HepG2 (cell line): ENCODE measurements around the gene PLD2. TPM values are rescaled to one million over a fixed set of nuclear protein-coding genes. Genes with fewer than 3 reads are reported as not detected.

Source experiments
- ERF ChIP-seq: IDR thresholded peaks from 2 replicates; pipeline ENCODE4 v1.6.1; 2018; ENCODE audit warnings: missing biosample characterization, missing genetic modification reagents
- GATAD2A ChIP-seq: IDR thresholded peaks from 2 replicates; pipeline ENCODE4 v1.6.1; 2016
- GTF2F1 ChIP-seq: fragments of 150-350 bp; IDR thresholded peaks from 2 replicates; pipeline ENCODE4 v1.6.1; 2014; ENCODE audit warnings: low read length
- MLLT10 ChIP-seq: sonication (generic); formaldehyde crosslinking; IDR thresholded peaks from 2 replicates; pipeline ENCODE4 v1.4.0; 2020; ENCODE audit warnings: missing genetic modification reagents
- MYPOP ChIP-seq: sonication (generic); formaldehyde crosslinking; IDR thresholded peaks from 2 replicates; pipeline ENCODE4 v1.8.1; 2023; ENCODE audit warnings: mild to moderate bottlenecking, moderate library complexity, missing genetic modification reagents
- NR2F1 ChIP-seq, 2 experiments: fragments of 450-650 bp in 1 of 2; formaldehyde crosslinking in 1 of 2; IDR thresholded peaks; 2 replicates each; pipeline versions ENCODE4 v1.5.0 to v1.6.1; 2016 to 2020; ENCODE audit warnings: mild to moderate bottlenecking in 1 of 2, missing compliant biosample characterization in 1 of 2, missing genetic modification reagents in 1 of 2, moderate library complexity in 1 of 2
- PAXIP1 ChIP-seq: sonication (generic); formaldehyde crosslinking; conservative IDR thresholded peaks from 2 replicates; pipeline ENCODE4 v1.4.0; 2020; ENCODE audit warnings: mild to moderate bottlenecking, missing genetic modification reagents, moderate library complexity
- PHF20 ChIP-seq: sonication (generic); formaldehyde crosslinking; IDR thresholded peaks from 2 replicates; pipeline ENCODE4 v1.5.0; 2020; ENCODE audit warnings: mild to moderate bottlenecking, missing genetic modification reagents
- RARA ChIP-seq: IDR thresholded peaks from 2 replicates; pipeline ENCODE4 v1.6.1; 2016; ENCODE audit warnings: missing genetic modification reagents, missing compliant biosample characterization
- ZNF687 ChIP-seq: sonication (generic); formaldehyde crosslinking; IDR thresholded peaks from 2 replicates; pipeline ENCODE4 v1.5.1; 2020; ENCODE audit warnings: mild to moderate bottlenecking, missing genetic modification reagents, moderate library complexity
- polyA plus RNA-seq, 8 experiments: library from polyadenylated mRNA; depleted of rRNA in 3 of 8; stranded (reverse) in 7 of 8; unstranded in 1 of 8; fragments of >200 nt; fragmentation: Illumina TruSeq in 4 of 8; extraction: Trizol in 4 of 8; gene quantifications; 2 replicates each; pipeline versions ENCODE4 v1.2.1 to v1.2.3, GENCODE V29; 2011 to 2016; ENCODE audit warnings: low read depth in 4 of 8, missing spikeins in 1 of 8, mixed read lengths in 1 of 8; ENCODE audit not compliant: insufficient read depth in 1 of 8
- total RNA-seq, 5 experiments: library from RNA; depleted of rRNA; stranded (reverse); fragments of >200 nt; fragmentation: Illumina TruSeq; extraction: Trizol; gene quantifications; 2 replicates each; pipeline ENCODE4 v1.2.3, GENCODE V29; 2016; ENCODE audit warnings: low read depth in 1 of 5
- TF ChIP-seq, protein P1 (sequence below): sonication (generic); formaldehyde crosslinking; IDR thresholded peaks from 2 replicates; pipeline ENCODE4 v1.4.0; 2020; ENCODE audit warnings: missing genetic modification reagents
- TF ChIP-seq, protein P2 (sequence below): sonication (generic); formaldehyde crosslinking; IDR thresholded peaks from 2 replicates; pipeline ENCODE4 v1.9.0; 2022; ENCODE audit warnings: missing genetic modification reagents, mild to moderate bottlenecking, borderline replicate concordance

PLD2 gene
- total and polyA plus RNA-seq, 2 of the 13 experiments (the other 11 are each of a cell fraction or from before 2014, with no cell fraction given): 13.4 to 29.7 TPM

GRCh38 chr17:4846635-4847390 lies 39.9 kb downstream of the PLD2 start (continued):
- TF ChIP-seq, protein P1, sequence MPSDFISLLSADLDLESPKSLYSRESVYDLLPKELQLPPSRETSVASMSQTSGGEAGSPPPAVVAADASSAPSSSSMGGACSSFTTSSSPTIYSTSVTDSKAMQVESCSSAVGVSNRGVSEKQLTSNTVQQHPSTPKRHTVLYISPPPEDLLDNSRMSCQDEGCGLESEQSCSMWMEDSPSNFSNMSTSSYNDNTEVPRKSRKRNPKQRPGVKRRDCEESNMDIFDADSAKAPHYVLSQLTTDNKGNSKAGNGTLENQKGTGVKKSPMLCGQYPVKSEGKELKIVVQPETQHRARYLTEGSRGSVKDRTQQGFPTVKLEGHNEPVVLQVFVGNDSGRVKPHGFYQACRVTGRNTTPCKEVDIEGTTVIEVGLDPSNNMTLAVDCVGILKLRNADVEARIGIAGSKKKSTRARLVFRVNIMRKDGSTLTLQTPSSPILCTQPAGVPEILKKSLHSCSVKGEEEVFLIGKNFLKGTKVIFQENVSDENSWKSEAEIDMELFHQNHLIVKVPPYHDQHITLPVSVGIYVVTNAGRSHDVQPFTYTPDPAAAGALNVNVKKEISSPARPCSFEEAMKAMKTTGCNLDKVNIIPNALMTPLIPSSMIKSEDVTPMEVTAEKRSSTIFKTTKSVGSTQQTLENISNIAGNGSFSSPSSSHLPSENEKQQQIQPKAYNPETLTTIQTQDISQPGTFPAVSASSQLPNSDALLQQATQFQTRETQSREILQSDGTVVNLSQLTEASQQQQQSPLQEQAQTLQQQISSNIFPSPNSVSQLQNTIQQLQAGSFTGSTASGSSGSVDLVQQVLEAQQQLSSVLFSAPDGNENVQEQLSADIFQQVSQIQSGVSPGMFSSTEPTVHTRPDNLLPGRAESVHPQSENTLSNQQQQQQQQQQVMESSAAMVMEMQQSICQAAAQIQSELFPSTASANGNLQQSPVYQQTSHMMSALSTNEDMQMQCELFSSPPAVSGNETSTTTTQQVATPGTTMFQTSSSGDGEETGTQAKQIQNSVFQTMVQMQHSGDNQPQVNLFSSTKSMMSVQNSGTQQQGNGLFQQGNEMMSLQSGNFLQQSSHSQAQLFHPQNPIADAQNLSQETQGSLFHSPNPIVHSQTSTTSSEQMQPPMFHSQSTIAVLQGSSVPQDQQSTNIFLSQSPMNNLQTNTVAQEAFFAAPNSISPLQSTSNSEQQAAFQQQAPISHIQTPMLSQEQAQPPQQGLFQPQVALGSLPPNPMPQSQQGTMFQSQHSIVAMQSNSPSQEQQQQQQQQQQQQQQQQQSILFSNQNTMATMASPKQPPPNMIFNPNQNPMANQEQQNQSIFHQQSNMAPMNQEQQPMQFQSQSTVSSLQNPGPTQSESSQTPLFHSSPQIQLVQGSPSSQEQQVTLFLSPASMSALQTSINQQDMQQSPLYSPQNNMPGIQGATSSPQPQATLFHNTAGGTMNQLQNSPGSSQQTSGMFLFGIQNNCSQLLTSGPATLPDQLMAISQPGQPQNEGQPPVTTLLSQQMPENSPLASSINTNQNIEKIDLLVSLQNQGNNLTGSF (CRISPR knock-in tag): no peak
- TF ChIP-seq RARA (CRISPR knock-in tag) (peak; percentile 67), NR2F1 (CRISPR knock-in tag; IDR thresholded peaks at IDR 0.05) (0 out of 4 replicates have a peak, but pooled peaks of 1 of the 2 experiments have one; percentile 32), ZNF687 (CRISPR knock-in tag) (peak; percentile 50), GTF2F1 (no peak), PHF20 (CRISPR knock-in tag) (no peak), PAXIP1 (CRISPR knock-in tag) (0 out of 2 replicates have a peak, but pooled peaks have one; percentile 20), ERF (CRISPR knock-in tag) (0 out of 2 replicates have a peak, but pooled peaks have one; percentile 13), MYPOP (CRISPR knock-in tag) (no peak), GATAD2A (CRISPR knock-in tag) (peak; percentile 21; the same call in 1 of the 2 replicates), MLLT10 (peak; percentile 72; the same call in 1 of the 2 replicates)
- TF ChIP-seq, protein P2, sequence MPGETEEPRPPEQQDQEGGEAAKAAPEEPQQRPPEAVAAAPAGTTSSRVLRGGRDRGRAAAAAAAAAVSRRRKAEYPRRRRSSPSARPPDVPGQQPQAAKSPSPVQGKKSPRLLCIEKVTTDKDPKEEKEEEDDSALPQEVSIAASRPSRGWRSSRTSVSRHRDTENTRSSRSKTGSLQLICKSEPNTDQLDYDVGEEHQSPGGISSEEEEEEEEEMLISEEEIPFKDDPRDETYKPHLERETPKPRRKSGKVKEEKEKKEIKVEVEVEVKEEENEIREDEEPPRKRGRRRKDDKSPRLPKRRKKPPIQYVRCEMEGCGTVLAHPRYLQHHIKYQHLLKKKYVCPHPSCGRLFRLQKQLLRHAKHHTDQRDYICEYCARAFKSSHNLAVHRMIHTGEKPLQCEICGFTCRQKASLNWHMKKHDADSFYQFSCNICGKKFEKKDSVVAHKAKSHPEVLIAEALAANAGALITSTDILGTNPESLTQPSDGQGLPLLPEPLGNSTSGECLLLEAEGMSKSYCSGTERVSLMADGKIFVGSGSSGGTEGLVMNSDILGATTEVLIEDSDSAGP (CRISPR knock-in tag): peak; percentile 40; the same call in 1 of the 2 replicates
